Measurements from ENCODE around the gene SH3BGRL2.

GRCh38 chr6:79669766-79670165 is 38.6 kb downstream of the SH3BGRL2 start:
- TF ChIP-seq, protein P1, sequence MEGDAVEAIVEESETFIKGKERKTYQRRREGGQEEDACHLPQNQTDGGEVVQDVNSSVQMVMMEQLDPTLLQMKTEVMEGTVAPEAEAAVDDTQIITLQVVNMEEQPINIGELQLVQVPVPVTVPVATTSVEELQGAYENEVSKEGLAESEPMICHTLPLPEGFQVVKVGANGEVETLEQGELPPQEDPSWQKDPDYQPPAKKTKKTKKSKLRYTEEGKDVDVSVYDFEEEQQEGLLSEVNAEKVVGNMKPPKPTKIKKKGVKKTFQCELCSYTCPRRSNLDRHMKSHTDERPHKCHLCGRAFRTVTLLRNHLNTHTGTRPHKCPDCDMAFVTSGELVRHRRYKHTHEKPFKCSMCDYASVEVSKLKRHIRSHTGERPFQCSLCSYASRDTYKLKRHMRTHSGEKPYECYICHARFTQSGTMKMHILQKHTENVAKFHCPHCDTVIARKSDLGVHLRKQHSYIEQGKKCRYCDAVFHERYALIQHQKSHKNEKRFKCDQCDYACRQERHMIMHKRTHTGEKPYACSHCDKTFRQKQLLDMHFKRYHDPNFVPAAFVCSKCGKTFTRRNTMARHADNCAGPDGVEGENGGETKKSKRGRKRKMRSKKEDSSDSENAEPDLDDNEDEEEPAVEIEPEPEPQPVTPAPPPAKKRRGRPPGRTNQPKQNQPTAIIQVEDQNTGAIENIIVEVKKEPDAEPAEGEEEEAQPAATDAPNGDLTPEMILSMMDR (IDR thresholded peaks at IDR 0.05; ENCODE audit: low read depth, low read length, missing input control): no peak
- TF ChIP-seq REST (IDR thresholded peaks at IDR 0.05) (no peak), RXRA (IDR thresholded peaks at IDR 0.05) (peak; percentile 11 to 22), FOXA1 (IDR thresholded peaks at IDR 0.05) (no peak), SP1 (IDR thresholded peaks at IDR 0.05) (peak; percentile 55), HNF4A (conservative IDR thresholded peaks at IDR 0.05) (peak; percentile 65 to 81), YY1 (IDR thresholded peaks at IDR 0.05) (no peak), RAD21 (IDR thresholded peaks at IDR 0.05) (no peak)
- TF ChIP-seq, protein P2, sequence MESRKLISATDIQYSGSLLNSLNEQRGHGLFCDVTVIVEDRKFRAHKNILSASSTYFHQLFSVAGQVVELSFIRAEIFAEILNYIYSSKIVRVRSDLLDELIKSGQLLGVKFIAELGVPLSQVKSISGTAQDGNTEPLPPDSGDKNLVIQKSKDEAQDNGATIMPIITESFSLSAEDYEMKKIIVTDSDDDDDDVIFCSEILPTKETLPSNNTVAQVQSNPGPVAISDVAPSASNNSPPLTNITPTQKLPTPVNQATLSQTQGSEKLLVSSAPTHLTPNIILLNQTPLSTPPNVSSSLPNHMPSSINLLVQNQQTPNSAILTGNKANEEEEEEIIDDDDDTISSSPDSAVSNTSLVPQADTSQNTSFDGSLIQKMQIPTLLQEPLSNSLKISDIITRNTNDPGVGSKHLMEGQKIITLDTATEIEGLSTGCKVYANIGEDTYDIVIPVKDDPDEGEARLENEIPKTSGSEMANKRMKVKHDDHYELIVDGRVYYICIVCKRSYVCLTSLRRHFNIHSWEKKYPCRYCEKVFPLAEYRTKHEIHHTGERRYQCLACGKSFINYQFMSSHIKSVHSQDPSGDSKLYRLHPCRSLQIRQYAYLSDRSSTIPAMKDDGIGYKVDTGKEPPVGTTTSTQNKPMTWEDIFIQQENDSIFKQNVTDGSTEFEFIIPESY (IDR thresholded peaks at IDR 0.05): no peak

Measured in liver (tissue), 3 donors.